Measurements from ENCODE around the gene ADGRA3. TPM values are rescaled to one million over a fixed set of nuclear protein-coding genes. Genes with fewer than 3 reads are reported as not detected.

The ADGRA3 gene
- total RNA-seq, 5 donors from 2014 or later (not counting 1 experiment from before 2014, with no cell fraction given), result 0.59 to 3.6 (median 1.8) TPM

Other genes with a start within 250 kb of the ADGRA3 start
- gene GBA3, start 176.9 kb upstream of the ADGRA3 start, total RNA-seq, result under 1 TPM in 1 of 5 donors, not detected in 4; 0.12 TPM

Data from T-cell (primary cell).